ENCODE measurements around the gene SYT14.
"Not testable (repeated sequence)": the region's sequence is repeated elsewhere in the genome, so short reads cannot be mapped to it uniquely, and the experiment has no call there.

Gene SYT14

DNA sequence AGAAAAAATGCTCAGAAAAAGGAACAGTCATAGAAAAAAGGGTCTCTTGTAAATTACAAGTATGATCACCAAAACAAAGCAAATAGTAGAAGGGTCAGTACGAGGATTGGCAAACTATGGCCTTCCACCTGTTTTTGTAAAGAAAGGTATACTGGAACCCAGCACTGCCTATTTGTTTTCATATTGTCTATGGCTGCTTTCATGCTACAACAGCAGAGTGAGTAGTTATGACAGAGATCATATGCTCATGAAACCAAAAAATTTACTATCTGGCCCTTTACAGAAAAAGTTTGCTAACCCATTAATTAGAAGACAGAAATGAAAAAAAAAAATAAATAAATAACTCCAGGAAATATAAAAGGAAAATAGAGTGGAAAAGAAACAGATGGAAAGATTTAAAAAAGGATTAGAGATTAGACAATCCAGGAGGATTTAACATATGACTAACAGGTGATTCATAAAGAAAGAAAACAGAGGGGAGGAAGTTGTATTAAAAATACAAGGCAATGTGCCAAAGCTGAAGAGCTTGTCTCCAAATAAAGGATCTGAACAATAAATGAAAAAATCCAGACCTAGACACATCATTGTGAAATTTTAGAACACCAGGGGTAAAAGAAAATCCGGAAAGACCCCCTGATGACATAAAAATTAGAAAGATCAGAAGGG, 186.0 kb downstream of the SYT14 start:
- no peak for DNase-seq

DNA sequence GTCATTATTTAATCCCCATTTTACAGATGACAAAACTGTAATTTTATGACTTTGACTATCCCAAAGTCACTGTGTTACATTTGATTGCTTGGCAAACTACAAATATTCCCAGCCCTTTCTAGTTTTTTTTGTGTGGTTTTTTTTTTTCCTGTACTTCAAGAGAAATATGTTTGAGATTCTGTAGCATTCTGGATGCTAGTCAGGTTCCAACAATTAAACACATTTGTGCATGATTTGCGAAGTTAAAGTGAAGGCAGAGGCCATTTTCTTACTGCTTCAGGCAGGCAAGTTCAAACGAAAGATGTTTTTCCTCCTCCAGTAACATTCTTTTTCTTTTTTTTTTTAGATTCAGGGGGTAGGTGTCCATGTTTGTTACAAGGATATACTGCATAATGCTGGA, 186.7 kb downstream of the SYT14 start:
- DNase-seq = no peak

DNA sequence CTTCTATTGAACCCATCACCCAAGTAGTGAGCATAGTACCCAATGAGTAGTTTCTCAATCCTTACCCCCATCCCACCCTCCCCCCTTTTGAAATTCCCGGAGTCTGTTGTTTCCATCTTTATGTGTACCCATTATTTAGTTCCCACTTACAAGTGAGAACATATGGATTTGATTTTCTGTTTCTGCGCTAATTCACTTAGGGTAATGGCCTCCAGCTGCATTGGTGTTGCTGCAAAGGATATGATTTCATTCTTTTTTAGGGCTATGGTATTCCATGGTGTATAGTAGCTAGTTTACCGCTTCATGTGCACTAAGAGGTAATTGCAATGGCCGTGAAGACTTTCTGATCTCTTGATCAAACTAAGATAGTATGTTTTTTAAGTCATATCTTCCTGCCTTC, 187.1 kb downstream of the SYT14 start:
- DNase-seq = no peak

DNA sequence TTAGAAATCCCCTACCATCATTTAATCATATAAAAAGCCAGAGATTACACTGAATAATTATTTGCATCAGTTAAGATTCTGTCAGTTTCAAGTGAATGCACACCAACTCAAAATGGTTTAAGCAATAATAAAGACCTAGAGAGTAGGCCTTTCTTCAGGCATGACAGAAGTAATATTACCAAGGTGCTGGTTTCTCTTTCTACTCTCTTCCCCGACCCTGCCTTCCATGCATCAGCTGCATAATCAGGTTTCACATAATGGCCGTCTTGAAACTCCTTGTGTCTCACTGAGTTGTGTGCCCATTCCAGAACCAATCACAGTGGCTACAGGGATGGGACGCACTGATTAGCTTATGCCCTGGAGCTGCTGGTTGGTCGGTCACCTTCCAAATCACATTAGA, 191.1 kb downstream of the SYT14 start:
- no peak for DNase-seq

DNA sequence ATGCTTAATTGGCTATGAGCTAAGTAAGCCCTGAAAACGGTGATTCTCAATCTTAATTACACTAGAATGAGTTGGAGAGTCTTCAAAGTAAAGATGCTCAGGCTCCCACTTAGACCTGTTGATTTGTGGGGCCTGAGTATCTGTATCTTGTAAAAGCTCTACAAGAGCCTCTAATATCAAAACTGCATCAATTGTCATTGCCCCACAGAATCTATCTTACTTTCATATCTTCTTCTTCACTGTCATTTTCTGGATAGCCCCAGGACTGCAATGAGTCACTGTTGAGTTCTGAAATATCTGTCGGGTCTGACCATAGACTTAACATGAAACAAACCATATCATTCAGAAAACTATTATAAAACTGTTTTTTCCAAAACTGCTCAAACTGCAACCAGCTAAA, 191.7 kb downstream of the SYT14 start:
- no peak for DNase-seq

DNA sequence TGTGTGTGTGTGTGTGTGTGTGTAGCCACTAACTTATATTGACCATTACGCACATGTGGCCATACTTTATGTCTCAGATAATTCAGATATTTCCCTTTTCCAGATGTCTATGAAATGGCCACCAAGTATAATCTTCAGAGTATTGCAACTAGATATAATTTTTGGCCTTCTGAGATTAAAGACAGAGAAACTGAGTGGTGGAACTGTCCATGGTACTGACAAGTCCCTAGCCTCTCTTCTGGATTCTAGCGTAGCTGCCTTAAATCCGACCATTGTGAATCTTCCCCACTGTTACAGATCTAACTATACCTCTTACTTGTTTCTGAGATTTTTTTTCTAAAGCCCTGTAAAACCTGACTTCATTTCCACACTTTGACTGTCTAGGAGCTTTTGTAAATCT, 194.6 kb downstream of the SYT14 start:
- peak; percentile 48 for DNase-seq

DNA sequence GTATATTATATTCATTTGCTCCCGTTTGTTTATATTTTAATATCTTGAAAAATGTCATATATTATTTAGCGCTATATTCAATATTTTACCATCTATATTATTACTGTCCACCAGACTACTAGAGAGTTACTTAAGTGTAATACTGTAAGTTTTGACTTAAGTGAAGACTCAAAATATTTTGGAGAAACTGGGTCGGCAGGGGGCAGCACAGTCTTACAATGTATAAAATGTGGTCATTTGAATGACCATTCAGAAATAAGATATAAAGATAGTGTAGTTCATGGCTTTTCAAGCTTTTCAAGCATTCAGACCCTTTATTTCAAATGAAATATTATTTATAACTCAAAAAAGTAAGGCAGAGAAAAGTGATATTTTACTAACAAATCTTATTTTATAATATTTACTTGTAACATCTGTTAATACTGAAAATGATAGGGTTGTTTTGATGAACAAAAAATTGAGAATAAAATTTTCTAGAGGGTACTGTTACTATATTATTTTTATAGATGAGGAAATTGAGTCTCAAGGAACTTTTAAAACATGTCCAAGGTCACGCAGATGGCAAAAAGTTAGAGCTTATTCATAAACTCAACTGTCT, 205.5 kb downstream of the SYT14 start:
- peak; percentile 83 for DNase-seq

DNA sequence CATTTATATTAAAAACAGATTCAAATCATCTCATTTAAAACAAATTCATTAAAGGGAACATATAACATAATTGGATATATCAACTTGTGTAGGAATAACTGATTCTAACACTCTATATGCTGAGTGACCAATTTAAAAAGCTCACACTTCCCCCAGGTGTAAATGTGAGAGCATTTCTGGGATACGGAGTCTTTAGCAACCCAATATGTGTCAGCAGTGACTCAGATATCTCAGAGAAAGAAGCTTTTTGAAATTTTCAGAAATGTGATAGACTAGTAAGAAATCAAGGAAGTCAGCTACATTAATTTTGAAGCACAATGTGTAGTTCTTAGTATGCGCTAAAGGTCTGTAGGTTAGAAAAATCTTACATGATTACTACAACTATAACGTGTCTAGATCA, 206.7 kb downstream of the SYT14 start:
- no peak for DNase-seq

DNA sequence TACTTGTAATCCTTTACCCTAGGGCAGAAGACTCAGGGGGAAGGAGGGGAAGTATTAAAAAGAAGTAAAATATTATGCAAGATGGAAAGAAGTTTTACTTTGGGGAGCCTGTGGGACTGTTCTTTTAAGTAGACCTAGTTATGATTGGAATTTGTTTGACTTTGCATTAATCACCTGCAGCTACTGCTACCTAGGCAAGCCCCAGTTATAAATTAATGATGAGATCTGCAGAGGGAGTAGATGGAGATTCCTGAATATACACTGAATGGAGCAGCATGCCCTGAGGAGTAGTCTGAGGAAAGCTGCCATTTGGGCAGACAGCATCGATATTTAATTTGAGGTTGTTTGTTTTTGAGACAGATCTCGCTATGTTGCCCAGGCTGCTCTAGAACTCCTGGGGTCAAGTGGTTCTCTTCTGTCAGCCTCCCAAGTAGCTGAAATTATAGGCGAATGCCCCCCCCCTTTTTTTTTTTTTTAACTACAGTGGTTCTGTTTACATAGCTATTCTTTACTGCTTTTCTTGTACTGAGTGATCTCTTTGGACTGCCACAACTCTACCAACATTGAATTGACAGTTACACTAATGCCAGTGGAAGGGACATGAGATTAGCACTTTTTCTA, 213.1 kb downstream of the SYT14 start:
- DNase-seq = no peak

DNA sequence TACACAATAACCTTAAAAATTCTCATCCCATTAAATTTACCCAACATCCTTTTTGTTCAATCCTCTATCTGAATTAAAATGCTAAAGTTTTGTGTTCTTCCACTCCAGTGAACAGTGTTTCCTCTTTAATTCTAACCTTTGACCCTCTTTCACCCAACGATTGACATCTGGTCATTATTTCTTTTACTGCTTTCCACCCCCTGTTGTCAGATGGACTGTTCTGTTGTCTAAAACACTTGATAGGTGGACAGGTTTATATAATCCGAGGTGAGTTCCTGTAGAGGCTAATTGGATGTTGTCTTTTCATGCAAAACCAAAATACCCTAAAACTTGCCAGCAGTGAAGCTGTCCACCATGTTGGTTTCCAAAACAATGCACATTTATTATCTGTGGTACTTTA, 221.2 kb downstream of the SYT14 start:
- DNase-seq = no peak

DNA sequence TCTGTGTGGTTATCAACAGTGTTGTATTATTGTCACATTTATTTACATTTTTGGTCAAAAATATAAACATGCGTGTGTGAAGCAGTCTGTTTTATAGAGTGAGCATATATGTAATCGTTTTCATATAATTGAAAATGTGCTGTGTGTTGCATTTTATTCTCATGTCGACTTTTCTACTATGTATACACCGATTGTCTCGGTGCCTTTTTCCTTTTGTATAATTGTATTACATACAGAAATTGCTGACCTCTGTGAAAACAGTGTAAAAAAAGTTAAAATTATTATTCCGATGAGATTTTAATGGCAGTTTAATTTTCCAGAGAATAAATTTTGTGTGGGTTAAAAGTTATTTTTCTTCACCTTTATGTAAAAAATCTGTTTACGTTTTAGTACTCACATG, 232.2 kb downstream of the SYT14 start:
- no peak for DNase-seq

DNA sequence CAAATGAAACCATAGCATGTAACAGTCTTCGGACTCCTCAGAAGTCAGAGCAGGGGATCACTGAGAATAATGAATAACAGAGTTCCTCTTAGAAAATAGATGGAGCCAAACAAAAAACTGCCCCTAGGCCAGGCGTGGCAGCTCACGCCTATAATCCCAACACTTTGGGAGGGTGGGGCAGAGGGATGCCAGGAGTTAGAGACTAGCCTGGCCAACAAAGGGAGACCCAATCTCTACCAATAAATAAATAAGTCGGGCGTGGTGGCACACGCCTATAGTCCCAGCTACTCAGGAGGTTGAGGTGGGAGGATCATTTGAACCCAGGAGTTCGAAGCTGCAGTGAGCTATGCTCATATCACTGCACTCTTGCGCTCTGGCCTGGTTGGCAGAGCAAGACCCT, 236.1 kb downstream of the SYT14 start:
- no peak for DNase-seq

DNA sequence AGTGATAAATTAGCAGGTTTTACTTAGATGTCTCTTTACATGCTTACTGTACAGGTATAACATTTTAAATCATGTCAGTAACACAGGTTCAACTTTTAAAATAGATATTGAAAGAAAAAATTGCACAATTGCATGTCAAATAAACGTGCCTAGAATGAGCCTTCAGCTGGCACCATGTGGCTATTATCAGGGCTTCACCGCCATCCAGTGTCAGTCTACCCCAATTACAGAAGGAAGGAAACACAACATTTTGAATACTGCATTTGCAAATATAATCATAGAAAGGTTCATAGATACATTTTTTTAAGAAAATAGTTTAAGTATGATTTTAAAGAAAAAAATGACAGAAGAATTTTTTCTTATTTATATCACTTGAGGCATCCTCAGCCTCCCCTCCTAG, 247.0 kb downstream of the SYT14 start:
- no peak for DNase-seq

DNA sequence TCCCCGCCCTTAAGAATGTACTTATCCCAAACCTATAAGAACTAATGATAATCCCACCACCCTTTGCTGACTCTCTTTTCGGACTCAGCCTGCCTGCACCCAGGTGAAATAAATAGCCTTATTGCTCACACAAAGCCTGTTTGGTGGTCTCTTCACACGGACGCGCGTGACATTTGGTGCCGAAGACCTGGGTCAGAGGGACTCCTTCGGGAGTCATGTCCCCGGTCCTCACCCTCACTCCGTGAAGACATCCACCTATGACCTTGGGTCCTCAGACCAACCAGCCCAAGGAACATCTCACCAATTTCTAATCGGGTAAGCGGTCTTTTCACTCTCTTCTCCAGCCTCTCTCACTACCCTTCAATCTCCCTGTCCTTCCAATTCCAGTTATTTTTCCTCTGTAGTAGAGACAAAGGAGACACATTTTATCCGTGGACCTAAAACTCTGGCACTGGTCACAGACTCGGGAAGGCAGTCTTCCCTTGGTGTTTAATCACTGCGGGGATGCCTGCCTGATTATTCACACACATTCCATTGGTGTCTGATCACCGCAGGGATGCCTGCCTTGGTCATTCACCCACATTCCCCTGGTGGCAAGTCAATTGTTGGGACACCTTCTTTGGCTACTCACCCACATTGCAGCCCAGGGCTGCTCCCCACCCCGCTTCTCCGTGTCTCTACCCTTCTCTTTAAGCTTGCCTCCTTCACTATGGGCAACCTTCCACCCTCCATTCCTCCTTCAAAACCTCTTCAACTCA, 250.0 kb downstream of the SYT14 start:
- DNase-seq = not testable (repeated sequence)

DNA sequence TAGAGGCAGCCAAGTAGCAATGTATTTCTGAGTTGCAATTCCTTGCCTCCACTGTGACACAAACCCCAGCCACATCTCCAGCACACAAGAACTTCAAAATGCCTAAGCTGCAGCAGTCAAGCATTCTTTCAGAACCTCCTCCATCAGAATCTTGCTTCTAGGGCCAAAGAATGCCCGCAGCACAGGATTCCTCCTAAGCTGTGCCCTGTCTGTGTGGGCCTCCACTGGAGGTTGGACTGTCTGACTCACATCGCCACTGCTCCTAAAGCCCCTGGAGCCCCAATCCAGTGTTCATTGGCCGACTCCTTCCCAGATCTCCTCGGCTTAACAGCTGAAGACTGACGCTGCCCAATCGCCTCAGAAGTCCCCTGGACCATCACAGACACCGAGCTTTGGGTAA, 251.4 kb downstream of the SYT14 start:
- DNase-seq = no peak

DNA sequence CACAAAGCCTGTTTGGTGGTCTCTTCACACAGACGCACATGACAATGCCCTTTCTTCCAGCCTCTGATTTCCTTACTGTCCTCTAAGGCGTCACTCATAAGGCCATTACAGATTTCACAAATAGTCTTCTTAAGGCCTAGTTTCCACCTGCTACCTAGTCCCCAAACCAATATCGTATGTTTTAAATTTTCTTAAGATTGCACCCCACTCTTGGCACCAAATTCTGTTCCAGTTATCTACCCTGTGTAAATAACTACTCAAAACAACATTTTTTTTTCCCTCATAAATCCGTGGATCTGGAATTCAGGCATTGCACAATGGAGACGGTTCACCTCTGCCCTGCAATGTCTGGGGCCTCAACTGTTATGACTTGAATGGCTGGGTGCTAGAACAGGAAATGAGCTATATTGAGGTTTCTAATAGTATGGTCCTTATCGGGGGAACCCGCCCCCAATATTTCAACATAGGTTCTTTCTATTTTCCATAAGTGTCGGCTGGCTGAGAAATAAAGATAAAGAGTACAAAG, 257.7 kb downstream of the SYT14 start:
- no peak for DNase-seq

DNA sequence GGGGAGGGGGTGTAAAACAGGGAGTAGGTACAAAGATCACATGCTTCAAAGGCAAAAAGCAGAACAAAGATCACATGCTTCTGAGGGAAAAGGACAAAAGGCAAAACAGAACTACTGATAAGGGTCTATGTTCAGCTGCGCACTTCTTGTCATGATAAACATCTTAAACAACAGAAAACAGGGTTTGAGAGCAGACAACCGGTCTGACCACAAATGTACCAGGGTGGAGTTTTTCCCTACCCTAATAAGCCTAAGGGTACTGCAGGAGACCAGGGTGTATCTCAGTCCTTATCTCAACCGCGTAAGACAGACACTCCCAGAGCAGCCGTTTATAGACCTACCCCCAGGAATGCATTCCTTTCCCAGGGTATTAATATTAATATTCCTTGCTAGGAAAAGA, 258.2 kb downstream of the SYT14 start:
- DNase-seq = peak; percentile 28

DNA sequence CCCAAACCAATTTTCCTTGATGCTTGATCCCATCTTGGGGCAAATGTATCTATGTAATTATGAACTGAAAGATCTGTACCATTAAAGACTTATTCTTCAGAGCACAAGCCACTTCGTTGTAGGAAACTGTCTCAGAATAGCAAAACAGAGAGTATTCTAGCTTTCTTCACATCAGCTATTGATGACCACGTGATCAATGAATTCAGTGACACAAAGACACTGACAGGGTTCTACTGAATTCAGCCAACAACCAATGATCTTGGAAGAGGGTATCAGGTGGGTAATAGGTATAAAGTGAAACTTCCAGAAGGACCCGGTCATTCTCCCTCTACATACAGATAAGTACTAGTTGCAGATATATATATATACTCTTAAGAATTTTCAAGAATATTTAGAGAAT, 260.8 kb downstream of the SYT14 start:
- no peak for DNase-seq

DNA sequence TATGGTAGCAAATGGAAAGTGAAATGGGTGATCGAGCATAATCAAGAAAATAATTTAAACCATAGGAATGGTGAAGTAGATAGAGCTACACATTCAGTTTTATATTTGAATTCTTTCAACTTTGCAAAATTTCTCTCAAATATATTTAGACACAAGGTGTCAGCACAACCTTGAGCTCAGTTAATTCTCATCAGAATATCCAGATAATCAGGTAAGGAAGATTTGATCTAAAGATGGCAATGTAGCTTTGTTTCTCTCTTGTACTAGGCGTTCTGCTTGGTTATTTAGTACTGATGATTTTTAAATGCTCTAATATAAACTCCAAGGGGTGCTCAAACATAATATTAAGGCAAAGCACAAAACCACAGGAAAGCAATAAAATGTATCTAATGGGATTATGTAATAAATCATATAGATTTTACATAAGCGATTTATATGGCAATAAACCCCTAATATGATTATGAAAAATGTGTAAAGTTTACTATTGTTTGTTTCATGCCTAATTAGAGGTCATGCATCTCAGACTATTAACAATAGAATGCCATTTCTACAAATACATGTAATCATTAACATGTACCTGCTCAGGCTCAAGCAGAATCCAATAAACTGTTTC, 262.2 kb downstream of the SYT14 start:
- no peak for DNase-seq

DNA sequence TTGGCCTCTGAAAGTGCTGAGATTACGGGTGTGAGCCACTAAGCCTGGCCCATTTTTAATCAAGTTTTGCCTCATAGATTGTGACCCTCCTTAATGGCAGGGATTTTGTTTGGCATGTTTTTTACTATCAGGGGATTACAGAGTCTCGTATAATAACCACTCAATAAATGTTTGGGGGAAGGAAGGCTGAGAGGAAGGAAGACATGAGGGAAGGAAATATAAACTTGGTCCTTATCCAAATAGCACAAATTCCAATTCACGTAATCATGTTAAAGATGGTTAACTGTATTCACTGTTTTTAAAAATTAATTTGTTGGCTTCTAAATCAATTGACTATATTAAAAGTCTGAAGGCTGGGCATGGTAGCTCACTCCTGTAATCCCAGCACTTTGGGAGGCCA, 263.7 kb downstream of the SYT14 start:
- DNase-seq = no peak

DNA sequence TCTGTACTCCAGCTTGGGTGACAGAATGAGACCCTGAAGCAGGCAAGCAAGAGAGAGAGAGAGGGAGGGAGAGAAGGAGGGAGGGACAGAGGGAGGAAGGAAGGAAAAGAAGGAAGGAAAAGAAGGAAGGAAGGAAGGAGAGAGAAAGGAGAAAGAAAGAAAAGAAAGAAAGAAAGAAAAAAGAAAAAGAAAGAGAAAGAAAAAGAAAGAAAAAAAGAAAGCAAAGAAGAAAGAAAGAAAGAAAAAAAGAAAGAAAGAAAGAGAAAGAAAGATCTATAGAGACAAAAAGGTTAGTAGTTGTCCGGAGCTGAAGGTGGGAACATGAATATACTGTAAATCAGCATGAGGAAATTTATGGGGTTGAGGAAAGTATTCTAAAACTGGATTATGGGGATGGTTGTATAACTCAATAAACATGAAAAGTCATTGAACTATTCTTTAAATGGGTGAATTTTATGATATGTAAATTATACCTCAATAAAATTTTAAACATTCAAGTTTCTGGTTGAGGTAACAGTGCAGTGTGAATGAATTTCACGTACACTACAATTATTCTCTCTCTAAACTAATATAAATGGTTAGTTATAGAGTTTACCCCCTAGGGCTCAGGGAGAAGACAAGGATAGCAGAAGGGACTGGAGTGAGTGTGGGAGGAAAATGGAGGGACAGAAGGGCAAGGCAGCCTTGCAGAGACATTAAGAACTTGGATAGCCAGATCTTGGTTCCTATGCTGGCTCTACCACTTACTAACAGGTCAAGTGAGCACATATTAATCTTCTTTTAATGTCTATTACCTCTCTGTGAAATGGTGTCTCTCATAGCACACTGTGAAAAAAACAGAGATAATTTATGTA, 269.8 kb downstream of the SYT14 start:
- no peak for DNase-seq

DNA sequence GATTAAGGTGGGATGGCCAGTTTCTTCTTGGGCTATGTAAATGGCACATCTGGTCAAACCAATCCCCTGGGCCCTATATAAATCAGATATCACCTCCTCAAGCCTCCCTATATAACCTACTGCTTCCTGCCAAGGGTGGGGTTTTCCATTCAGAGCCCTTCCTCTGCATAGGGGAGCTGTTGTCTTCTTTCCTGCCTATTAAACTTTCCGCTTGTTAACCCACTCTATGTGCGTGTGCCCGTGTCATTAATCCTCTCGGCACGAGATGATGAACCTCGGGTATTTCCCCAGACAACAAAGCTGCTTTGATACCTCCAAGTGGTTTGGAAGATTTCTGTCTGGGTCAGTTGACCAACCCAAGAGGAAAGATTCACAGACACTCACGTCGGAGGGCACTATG, 275.3 kb downstream of the SYT14 start:
- no peak for DNase-seq

Data from hematopoietic multipotent progenitor cell treated with erythropoietin and hydrocortisone succinate and interleukin-3 and kit ligand, for 4 days (in vitro differentiated cells).